Vagina (tissue), 2 donors: ENCODE measurements around the gene NCAPG2.

Source experiments
- CTCF ChIP-seq, 3 experiments: fragments of 450-650 bp in 2 of 3; fragments of 200-600 bp in 1 of 3; sonication (generic) in 1 of 3; IDR thresholded peaks; one replicate each; pipeline ENCODE4 v1.5.1; 2017 to 2019; ENCODE audit warnings: antibody characterized with exemption in 3 of 3, mild to moderate bottlenecking in 2 of 3, moderate library complexity in 2 of 3
- POLR2A ChIP-seq, 2 donors: fragments of 450-650 bp; IDR thresholded peaks; one replicate each; pipeline ENCODE4 v1.6.1; 2017; ENCODE audit warnings: antibody characterized with exemption in 2 of 2, mild to moderate bottlenecking in 2 of 2, moderate library complexity in 2 of 2

DNA sequence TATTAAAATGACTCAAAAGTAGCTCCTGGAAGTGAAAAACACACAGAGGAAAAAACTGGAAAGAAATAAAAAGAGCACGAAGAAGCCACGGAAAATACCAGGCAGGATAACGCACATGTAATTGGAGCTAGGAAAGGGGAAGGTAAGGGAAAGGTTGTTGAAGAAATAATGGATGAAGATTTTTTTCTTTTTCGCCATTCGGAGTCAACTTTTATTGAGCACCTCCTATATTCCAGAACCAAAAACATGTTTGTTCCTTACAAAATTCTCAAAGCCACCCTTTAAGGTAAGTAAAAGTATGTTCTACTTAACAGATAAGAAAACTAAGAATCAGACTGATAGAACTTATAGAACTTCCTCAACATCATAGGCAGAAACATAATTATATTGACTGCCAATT, 84.2 kb downstream of the NCAPG2 start:
- TF ChIP-seq CTCF (IDR thresholded peaks at IDR 0.05), result no peak
- no peak for TF ChIP-seq POLR2A (IDR thresholded peaks at IDR 0.05)
